Measurements from ENCODE around the gene NLRP9.

DNA sequence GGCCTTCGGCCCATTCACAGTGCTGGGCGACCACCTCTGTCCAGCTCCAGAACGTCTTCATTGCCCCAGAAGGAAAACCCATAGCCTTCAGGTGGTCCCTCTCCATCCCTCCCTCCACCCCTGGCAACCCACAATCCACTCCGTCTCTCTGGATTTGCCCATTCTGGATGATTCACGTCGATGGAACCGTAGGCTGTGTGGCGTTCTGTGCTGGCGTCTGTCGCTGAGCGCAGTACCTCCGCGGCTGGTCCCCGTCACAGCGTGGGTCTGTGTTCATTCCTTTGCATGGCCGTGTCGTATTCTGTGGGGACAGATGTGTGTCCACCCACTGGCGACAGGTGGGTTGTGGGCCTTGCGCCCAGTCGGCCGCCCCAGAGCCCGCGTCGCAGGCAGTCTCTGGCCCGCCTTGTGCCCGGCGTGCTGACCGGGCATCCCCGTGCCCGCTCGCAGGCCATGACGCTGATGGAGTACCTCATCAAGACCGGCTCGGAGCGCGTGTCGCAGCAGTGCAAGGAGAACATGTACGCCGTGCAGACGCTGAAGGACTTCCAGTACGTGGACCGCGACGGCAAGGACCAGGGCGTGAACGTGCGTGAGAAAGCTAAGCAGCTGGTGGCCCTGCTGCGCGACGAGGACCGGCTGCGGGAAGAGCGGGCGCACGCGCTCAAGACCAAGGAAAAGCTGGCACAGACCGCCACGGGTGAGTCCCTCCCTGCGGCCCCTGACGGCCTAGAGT lies 53.1 kb downstream of the NLRP9 start:
- TF ChIP-seq CTCF (IDR thresholded peaks at IDR 0.05; ENCODE audit: insufficient read depth, low read length) (no peak), GABPA (IDR thresholded peaks at IDR 0.05; ENCODE audit: low read depth) (no peak), POLR2AphosphoS5 (IDR thresholded peaks at IDR 0.05; ENCODE audit: low read depth) (no peak)

Measured in HL-60 (cell line).